Epithelial cell of alveolus of lung (primary cell): ENCODE results near the gene KRT31. TPM values are rescaled to one million over a fixed set of nuclear protein-coding genes. Genes with fewer than 3 reads are reported as not detected.

Experiments
- total RNA-seq: library from RNA; depleted of rRNA; stranded (reverse); fragments of >200 nt; gene quantifications from 2 replicates; pipeline ENCODE4 v1.2.1, GENCODE V29; 2015

The KRT31 gene
- not detected in 2 replicates for total RNA-seq

DNA sequence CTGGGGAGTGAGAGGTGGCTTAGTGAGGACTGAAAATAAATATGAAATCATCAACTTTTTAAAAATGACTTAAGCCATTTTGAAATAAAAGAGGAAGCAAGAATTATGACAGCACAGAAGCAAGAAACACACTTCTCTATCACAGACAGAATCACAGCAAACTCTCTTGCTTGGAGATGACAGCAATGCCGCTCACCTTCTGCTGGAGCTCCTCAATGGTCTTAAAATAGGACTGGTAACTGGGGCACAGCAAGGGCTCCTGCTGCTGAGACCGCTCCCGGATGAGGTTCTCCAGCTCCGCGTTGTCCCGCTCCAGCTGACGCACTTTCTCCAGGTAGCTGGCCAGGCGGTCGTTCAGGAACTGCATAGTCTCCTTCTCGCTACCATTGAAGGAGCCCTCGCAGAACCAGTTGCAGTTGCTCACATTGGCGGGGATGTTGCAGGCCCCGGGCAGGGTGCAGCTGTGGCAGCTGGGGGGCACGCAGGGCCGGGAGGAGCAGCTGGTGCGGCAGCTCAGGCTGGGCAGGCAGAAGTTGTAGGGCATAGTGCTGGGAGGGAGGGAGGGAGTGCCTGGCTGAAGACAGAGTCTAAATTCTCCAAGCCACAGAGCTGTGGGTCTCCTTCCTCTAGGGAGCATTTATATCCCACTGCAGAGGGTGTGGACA lies at the start of gene KRT31:
Gene KRT31 (minus strand): TSS at position 613 of the 665 bp plus-strand sequence. CDS start 69 bp downstream, at position 544.

DNA sequence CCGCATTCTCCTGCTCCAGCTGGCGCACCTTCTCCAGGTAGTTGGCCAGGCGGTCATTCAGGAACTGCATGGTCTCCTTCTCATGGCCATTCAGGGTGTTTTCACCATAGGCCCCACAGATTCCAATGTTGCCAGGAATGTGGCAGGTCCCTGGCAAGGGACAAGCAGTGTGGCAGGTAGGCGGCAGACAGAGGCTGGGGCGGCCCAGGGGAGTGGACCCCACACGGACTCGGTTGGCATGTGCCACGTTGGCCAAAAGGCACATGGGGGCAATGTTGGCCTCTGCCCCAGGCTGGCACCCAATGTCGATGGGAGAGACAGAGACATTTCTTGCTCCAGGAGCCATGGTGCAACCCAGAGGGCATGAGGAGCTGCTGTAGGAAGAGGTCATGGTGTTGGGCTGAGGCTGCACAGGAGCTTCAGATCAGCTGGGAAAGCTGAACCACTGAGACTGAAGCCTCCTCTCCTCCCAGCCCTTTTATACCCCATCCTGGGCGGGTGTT lies 43.2 kb upstream of the KRT31 start, which contains the start of gene KRT38:
Gene KRT38 (minus strand): TSS at position 453 of the 503 bp plus-strand sequence. CDS start 62 bp downstream, at position 391.

DNA sequence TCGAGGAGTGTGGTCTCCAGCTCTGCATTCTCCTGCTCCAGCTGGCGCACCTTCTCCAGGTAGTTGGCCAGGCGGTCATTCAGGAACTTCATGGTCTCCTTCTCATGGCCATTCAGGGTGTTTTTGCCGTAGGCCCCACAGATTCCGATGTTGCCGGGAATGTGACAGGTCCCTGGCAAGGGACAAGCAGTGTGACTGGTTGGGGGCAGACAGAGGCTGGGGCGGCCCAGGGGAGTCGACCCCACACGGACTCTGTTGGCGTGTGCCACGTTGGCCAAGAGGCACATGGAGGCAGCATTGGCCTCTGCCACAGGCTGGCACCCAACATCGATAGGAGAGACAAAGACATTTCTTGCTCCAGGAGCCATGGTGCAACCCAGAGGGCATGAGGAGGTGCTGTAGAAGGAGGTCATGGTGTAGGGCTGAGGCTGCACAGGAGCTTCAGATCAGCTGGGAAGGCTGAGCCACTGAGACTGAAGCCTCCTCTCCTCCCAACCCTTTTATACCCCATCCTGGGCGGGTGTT lies 26.8 kb upstream of the KRT31 start, which contains the start of gene KRT37:
Gene KRT37 (minus strand): TSS at position 475 of the 525 bp plus-strand sequence. CDS start 62 bp downstream, at position 413.

DNA sequence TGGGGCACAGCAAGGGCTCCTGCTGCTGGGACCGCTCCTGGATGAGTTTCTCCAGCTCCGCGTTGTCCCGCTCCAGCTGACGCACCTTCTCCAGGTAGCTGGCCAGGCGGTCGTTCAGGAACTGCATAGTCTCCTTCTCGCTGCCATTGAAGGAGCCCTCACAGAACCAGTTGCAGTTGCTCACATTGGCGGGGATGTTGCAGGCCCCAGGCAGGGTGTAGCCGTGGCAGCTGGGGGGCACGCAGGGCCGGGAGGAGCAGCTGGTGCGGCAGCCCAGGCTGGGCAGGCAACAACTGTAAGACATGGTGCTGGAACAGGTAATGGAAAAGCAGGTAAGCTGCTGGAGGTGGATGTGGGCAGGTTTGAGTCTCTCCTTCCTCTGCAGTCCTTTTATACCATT lies 15.5 kb downstream of the KRT31 start, which contains the start of gene KRT34:
Gene KRT34 (minus strand): TSS at position 364 of the 400 bp plus-strand sequence. CDS start 60 bp downstream, at position 304.

DNA sequence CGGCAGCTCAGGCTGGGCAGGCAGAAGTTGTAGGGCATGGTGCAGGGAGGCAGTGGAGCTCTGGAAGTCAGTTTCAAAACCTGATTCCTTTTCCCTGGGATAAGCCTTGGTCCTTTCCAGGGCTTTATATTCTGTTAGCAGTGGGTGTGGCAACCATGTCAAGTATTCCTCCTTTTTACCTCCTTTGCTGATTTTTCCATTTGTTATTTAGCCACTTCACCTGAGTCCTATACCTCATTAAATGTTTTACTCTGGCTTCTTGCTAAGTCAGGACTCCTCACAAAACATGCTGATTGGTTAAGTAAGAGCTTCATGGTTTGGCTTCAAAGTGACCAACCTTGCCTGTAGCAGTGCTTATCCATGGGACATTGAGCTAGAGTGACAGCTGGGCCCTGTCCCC lies 27.7 kb downstream of the KRT31 start, which contains the start of gene KRT33B:
Gene KRT33B (minus strand): TSS at position 101 of the 400 bp plus-strand sequence. CDS start 63 bp downstream, at position 38.

DNA sequence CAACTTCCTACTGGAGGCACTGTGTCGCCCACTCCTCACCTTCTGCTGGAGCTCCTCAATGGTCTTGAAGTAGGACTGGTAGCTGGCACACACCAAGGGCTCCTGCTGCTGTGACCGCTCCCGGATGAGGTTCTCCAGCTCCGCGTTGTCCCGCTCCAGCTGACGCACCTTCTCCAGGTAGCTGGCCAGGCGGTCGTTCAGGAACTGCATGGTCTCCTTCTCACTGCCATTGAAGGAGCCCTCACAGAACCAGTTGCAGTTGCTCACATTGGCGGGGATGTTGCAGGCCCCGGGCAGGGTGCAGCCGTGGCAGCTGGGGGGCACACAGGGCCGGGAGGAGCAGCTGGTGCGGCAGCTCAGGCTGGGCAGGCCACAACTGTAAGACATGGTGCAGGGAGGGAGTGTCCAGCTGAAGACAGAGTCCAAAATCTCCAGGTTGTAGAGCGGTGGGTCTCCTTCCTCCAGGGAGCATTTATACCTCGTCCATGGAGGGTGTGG lies 47.0 kb downstream of the KRT31 start, which contains the start of gene KRT33A:
Gene KRT33A (minus strand): TSS at position 448 of the 498 bp plus-strand sequence. CDS start 61 bp downstream, at position 387.

Other genes with a start within 250 kb of the KRT31 start
- gene KRTAP4-5, start 247.8 kb downstream of the KRT31 start, total RNA-seq = not detected in 2 replicates
- gene KRTAP4-4, start 236.9 kb downstream of the KRT31 start, total RNA-seq = not detected in 2 replicates
- gene KRTAP4-3, start 229.4 kb downstream of the KRT31 start, total RNA-seq = not detected in 2 replicates
- gene KRTAP4-2, start 219.4 kb downstream of the KRT31 start, total RNA-seq = not detected in 2 replicates
- gene KRTAP4-1, start 212.7 kb downstream of the KRT31 start, total RNA-seq = 0.13 TPM in 1 of 2 replicates, not detected in the other
- not detected in 2 replicates for gene KRTAP9-1, start 207.7 kb downstream of the KRT31 start, total RNA-seq
- gene KRTAP9-2, start 171.0 kb downstream of the KRT31 start, total RNA-seq = not detected in 2 replicates
- not detected in 2 replicates for gene KRTAP9-3, start 165.2 kb downstream of the KRT31 start, total RNA-seq
- gene KRTAP9-8, start 159.6 kb downstream of the KRT31 start, total RNA-seq = not detected in 2 replicates
- gene KRTAP9-4, start 147.9 kb downstream of the KRT31 start, total RNA-seq = not detected in 2 replicates
- gene KRTAP9-9, start 142.2 kb downstream of the KRT31 start, total RNA-seq = not detected in 2 replicates
- gene KRTAP9-6, start 132.2 kb downstream of the KRT31 start, total RNA-seq = not detected in 2 replicates
- gene KRTAP9-7, start 121.9 kb downstream of the KRT31 start, total RNA-seq = not detected in 2 replicates
- not detected in 2 replicates for gene KRTAP29-1, start 94.8 kb downstream of the KRT31 start, total RNA-seq
- gene KRTAP16-1, start 88.3 kb downstream of the KRT31 start, total RNA-seq = not detected in 2 replicates
- not detected in 2 replicates for gene KRTAP17-1, start 81.9 kb downstream of the KRT31 start, total RNA-seq
- not detected in 2 replicates for gene KRT33A, start 46.8 kb downstream of the KRT31 start, total RNA-seq
- not detected in 2 replicates for gene KRT33B, start 27.8 kb downstream of the KRT31 start, total RNA-seq
- 8.0 TPM in 1 of 2 replicates, not detected in the other for gene KRT34, start 15.3 kb downstream of the KRT31 start, total RNA-seq
- gene KRT37, start 27.0 kb upstream of the KRT31 start, total RNA-seq = not detected in 2 replicates
- not detected in 2 replicates for gene KRT38, start 43.4 kb upstream of the KRT31 start, total RNA-seq
- 0.13 TPM in 1 of 2 replicates, not detected in the other for gene KRT32, start 69.8 kb upstream of the KRT31 start, total RNA-seq
- gene KRT35, start 83.5 kb upstream of the KRT31 start, total RNA-seq = not detected in 2 replicates
- gene KRT36, start 92.3 kb upstream of the KRT31 start, total RNA-seq = not detected in 2 replicates
- not detected in 2 replicates for gene KRT13, start 108.0 kb upstream of the KRT31 start, total RNA-seq
- gene KRT15, start 121.3 kb upstream of the KRT31 start, total RNA-seq = 0.96 and 2.7 TPM in 2 replicates
- 26.0 and 421 TPM in 2 replicates for gene KRT19, start 130.7 kb upstream of the KRT31 start, total RNA-seq
- gene KRT9, start 174.5 kb upstream of the KRT31 start, total RNA-seq = not detected in 2 replicates
- 0.13 and 0.48 TPM in 2 replicates for gene KRT14, start 189.3 kb upstream of the KRT31 start, total RNA-seq
- gene KRT16, start 215.2 kb upstream of the KRT31 start, total RNA-seq = not detected in 2 replicates
- 11.0 and 103 TPM in 2 replicates for gene KRT17, start 227.0 kb upstream of the KRT31 start, total RNA-seq